GM12878 (cell line): Measurements from ENCODE around the gene DOHH.

Experiments used
- CTCF ChIP-seq, 3 experiments: IDR thresholded peaks in 2 of 3; conservative IDR thresholded peaks in 1 of 3; 2 replicates each; pipeline ENCODE4 v1.5.1; 2011; ENCODE audit warnings: low read depth in 3 of 3, low read length in 3 of 3, mild to moderate bottlenecking in 3 of 3, control low read depth in 2 of 3, moderate library complexity in 2 of 3, inconsistent platforms in 1 of 3, mixed read lengths in 1 of 3; ENCODE audit not compliant: control insufficient read depth in 2 of 3, insufficient read depth in 1 of 3; ENCODE audit errors: extremely low read depth in 1 of 3
- EP300 ChIP-seq, 2 experiments: fragments of 150-350 bp in 1 of 2; IDR thresholded peaks; 2 replicates each; pipeline ENCODE4 v1.6.1; 2011 to 2012; ENCODE audit warnings: low read depth in 2 of 2, low read length in 2 of 2, borderline replicate concordance in 1 of 2, improper control_type of control experiment in 1 of 2, inconsistent platforms in 1 of 2; ENCODE audit not compliant: control insufficient read depth in 1 of 2
- NKRF ChIP-seq: fragments of 450-650 bp; conservative IDR thresholded peaks from 2 replicates; pipeline ENCODE4 v1.6.1; 2017; ENCODE audit warnings: mild to moderate bottlenecking, moderate library complexity

- no peak for TF ChIP-seq EP300 (IDR thresholded peaks at IDR 0.05; ENCODE audit: borderline replicate concordance in 1 of 2, control insufficient read depth in 1 of 2, low read depth in 2 of 2, low read length in 2 of 2)
- TF ChIP-seq CTCF (IDR thresholded peaks at IDR 0.05 in 2 of 3, conservative IDR thresholded peaks at IDR 0.05 in 1 of 3; ENCODE audit: control insufficient read depth in 2 of 3, extremely low read depth in 1 of 3, insufficient read depth in 1 of 3, low read depth in 3 of 3, low read length in 3 of 3): no peak
- no peak for TF ChIP-seq NKRF
Measured at GRCh38 chr19:3475449-3475848, 25.0 kb downstream of the DOHH start.
